Activated T-cell treated with anti-CD3 and anti-CD28 coated beads, Interleukin-2, amount 50 U/mL, for 24 hours (primary cell): ENCODE results near the gene STK25.
A peak's percentile ranks its signal among the peaks of the same experiment; 100 is the strongest.

Experiments used
- DNase-seq: peaks from one replicate; pipeline ENCODE4 v3.0.0-alpha.2; 2020
- H3K27ac Mint-ChIP-seq: 2 replicates; pipeline ENCODE4 v1.8.0; 2020; ENCODE audit warnings: mild to moderate bottlenecking, mixed read lengths
- H3K27me3 Mint-ChIP-seq: 2 replicates; pipeline ENCODE4 v1.8.0; 2020; ENCODE audit warnings: mixed read lengths
- H3K36me3 Mint-ChIP-seq: 2 replicates; pipeline ENCODE4 v1.8.0; 2020; ENCODE audit warnings: low read depth, mixed read lengths
- H3K4me1 Mint-ChIP-seq: 2 replicates; pipeline ENCODE4 v1.8.0; 2020; ENCODE audit warnings: low read depth, mixed read lengths
- H3K4me3 Mint-ChIP-seq: 2 replicates; pipeline ENCODE4 v1.8.0; 2020; ENCODE audit warnings: mild to moderate bottlenecking, moderate library complexity, mixed read lengths
- H3K9me3 Mint-ChIP-seq: 2 replicates; pipeline ENCODE4 v1.8.0; 2020; ENCODE audit warnings: mixed read lengths

STK25 gene

DNA sequence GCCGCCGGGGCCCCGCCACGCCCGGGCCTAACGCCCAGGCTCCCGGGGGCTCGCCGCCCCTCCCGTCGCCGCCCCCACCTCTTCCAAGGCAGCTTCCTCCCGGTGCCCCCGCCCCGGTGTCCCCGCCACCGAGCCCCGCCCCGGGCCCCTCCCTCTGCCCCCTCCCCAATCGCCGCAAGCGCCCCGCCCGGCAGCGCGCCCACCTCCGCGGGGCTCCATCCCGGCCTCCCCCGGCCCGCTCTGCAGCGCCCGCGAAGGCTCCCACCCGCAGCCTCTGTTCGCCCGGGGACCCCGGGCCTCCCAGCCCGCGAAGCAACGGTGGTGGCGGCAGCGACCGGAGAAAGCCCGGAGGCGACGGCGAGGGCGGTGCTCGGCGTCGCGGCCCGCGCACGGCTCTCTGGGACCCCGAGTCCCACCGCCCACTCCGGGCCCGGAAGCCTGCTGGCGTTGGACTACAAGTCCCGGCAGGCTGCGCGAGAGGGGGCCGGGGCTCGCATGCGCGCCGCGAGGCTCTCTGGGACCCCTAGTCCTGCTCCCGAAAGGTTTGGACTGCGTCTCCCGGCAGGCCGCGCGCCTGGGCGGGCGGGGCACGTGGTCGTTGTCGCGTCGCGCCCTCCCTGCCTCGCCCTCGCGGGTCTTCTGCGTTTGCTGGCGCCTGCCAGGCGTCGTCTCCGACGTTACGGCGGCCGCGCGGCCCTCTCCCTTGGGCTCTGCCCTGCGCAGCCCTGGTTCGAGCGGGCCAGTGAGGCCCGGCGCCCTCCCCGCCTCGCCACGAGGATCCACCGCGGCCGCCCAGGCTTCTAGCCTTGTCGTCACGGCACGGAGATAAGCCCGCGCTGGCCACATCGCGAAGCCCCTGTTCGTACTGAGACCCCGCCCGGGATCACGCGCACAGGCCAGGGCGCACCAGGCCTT lies at the start of gene STK25:
Gene STK25 (minus strand): TSS at position 345 of the 915 bp plus-strand sequence. CDS start 549 bp downstream, outside the sequence.
- H3K4me1 Mint-ChIP-seq, result peaks cover 29% of the 10 kb centered on the region
- peak within 1 kb of the TSS; percentile 81 for H3K27ac Mint-ChIP-seq
- H3K9me3 Mint-ChIP-seq, result peaks cover 3% of the 10 kb centered on the region
- peaks cover 24% of the 10 kb centered on the region for H3K36me3 Mint-ChIP-seq
- peak within 1 kb of the TSS; percentile 84 for H3K4me3 Mint-ChIP-seq
- peak; percentile 98 for DNase-seq
- H3K27me3 Mint-ChIP-seq, result no peaks in the 10 kb centered on the region

GRCh38 chr2:241556746-241557145 lies 48.4 kb upstream of the STK25 start:
- Mint-ChIP-seq H3K9me3 (peaks cover 15% of the 10 kb centered on the region), H3K27me3 (peaks cover 52% of the 10 kb centered on the region), H3K4me3 (no peak overlapping the region), H3K4me1 (peaks cover 10% of the 10 kb centered on the region), H3K27ac (no peak overlapping the region), H3K36me3 (no peaks in the 10 kb centered on the region)
- DNase-seq, result no peak

- Mint-ChIP-seq H3K27me3 (peaks cover 59% of the 10 kb centered on the region), H3K27ac (no peak overlapping the region), H3K36me3 (no peaks in the 10 kb centered on the region), H3K4me3 (no peak overlapping the region), H3K9me3 (peaks cover 15% of the 10 kb centered on the region), H3K4me1 (peaks cover 10% of the 10 kb centered on the region)
- no peak for DNase-seq
These were observed 47.3 kb upstream of the STK25 start for GRCh38 chr2:241555711-241556110.

DNA sequence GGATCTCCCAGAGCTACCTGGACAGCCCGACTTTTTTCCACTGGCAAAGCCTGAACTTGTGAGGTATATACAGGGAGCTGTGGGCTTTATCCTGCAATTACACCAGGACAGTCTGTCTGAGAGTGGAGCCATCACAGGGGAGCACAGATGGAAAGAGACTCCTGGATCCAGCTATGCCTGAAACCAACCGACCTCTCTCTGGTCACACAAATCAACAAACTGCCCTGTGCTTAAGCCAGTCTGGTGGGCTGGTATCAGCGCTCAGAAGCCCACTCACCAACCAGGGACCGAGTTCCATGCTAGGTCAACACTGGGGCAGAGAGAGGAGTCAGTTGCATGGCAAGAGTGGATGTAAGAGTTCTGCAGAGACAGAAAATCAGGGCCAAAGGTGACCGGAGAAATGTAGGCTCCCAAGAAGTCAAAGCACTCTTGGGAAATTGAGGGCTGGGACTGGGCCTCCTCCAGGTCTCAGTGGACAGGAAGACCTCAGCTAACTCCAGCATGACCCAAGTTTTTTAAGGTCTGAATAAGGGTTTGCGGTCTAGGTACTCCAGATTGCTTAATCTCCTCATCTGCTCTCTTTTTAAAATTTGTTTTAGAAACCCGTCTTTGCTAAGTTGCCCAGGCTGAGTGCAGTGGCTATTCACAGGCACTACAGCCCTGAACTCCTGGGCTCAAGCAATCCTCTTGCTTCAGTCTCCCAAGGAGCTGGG lies 46.4 kb upstream of the STK25 start:
- Mint-ChIP-seq H3K9me3 (peaks cover 15% of the 10 kb centered on the region), H3K27me3 (peaks cover 50% of the 10 kb centered on the region), H3K27ac (no peak overlapping the region), H3K4me3 (no peak overlapping the region), H3K36me3 (no peaks in the 10 kb centered on the region), H3K4me1 (peaks cover 7% of the 10 kb centered on the region)
- no peak for DNase-seq

DNA sequence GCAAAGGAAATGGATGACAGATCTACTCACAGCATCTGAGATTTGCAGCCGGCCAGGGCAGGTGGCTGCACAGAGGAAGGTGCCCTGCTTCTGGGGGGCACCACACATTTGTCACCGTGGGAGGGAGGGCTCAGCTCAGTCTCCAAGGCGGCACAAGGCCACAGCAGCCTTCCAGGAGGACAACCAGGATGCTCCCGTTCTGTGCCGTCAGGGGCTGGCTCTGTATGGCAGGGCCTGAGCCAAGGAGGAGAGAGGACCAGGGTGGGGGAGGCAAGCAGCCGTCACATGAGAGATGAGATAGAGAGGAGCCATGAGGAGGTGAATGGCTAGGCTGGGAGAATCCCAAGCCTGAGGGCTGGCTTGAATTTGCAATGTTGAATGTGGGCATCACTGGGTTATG lies 45.6 kb upstream of the STK25 start:
- Mint-ChIP-seq H3K27ac (no peak overlapping the region), H3K27me3 (peaks cover 54% of the 10 kb centered on the region), H3K4me3 (no peak overlapping the region), H3K36me3 (no peaks in the 10 kb centered on the region), H3K9me3 (peaks cover 15% of the 10 kb centered on the region), H3K4me1 (peaks cover 6% of the 10 kb centered on the region)
- DNase-seq, result no peak

- H3K36me3 Mint-ChIP-seq, result no peaks in the 10 kb centered on the region
- no peak overlapping the region for H3K27ac Mint-ChIP-seq
- peaks cover 15% of the 10 kb centered on the region for H3K9me3 Mint-ChIP-seq
- H3K4me1 Mint-ChIP-seq, result peaks cover 6% of the 10 kb centered on the region
- peaks cover 58% of the 10 kb centered on the region for H3K27me3 Mint-ChIP-seq
- H3K4me3 Mint-ChIP-seq, result no peak overlapping the region
- DNase-seq, result no peak
These were observed 45.1 kb upstream of the STK25 start for GRCh38 chr2:241553512-241553830.

- DNase-seq, result no peak
- Mint-ChIP-seq H3K27me3 (peaks cover 54% of the 10 kb centered on the region), H3K4me3 (no peak overlapping the region), H3K27ac (no peak overlapping the region), H3K4me1 (peaks cover 2% of the 10 kb centered on the region), H3K36me3 (no peaks in the 10 kb centered on the region), H3K9me3 (peaks cover 7% of the 10 kb centered on the region)
These were observed 43.8 kb upstream of the STK25 start for GRCh38 chr2:241551998-241552737.

DNA sequence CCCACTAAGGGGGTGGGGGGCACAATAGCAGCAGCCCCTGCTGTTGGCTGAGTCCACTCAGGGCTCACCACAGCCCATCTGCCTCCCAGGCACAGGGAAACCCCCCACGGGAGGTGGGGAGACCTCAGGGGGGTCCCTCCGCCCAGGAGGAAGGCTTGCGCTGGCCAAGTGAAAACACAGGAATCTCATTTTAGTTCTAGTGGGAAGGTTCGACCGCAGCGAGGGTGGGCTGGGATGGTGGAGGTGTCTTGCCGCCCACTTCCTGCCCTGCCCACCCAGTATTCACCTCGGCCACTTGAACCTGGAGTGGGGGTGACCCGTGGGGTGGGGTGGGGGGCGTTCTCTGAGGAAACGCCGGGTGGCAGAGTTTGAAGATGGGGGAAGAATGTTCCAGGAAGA lies 43.2 kb upstream of the STK25 start:
- Mint-ChIP-seq H3K4me3 (no peak overlapping the region), H3K36me3 (no peaks in the 10 kb centered on the region), H3K9me3 (peaks cover 2% of the 10 kb centered on the region), H3K27me3 (peaks cover 49% of the 10 kb centered on the region), H3K4me1 (peaks cover 2% of the 10 kb centered on the region), H3K27ac (no peak overlapping the region)
- no peak for DNase-seq

GRCh38 chr2:241550616-241551580 lies 42.5 kb upstream of the STK25 start:
- no peak for DNase-seq
- Mint-ChIP-seq H3K9me3 (peaks cover 2% of the 10 kb centered on the region), H3K27ac (no peak overlapping the region), H3K36me3 (no peaks in the 10 kb centered on the region), H3K27me3 (peaks cover 44% of the 10 kb centered on the region), H3K4me1 (peaks cover 2% of the 10 kb centered on the region), H3K4me3 (no peak overlapping the region)

GRCh38 chr2:241548451-241548835 lies 40.1 kb upstream of the STK25 start:
- Mint-ChIP-seq H3K36me3 (no peaks in the 10 kb centered on the region), H3K9me3 (no peaks in the 10 kb centered on the region), H3K4me3 (no peak overlapping the region), H3K27ac (no peak overlapping the region), H3K27me3 (peaks cover 38% of the 10 kb centered on the region), H3K4me1 (no peaks in the 10 kb centered on the region)
- no peak for DNase-seq

GRCh38 chr2:241547781-241548450 lies 39.5 kb upstream of the STK25 start:
- no peak overlapping the region for H3K4me3 Mint-ChIP-seq
- H3K27me3 Mint-ChIP-seq, result peaks cover 43% of the 10 kb centered on the region
- H3K36me3 Mint-ChIP-seq, result no peaks in the 10 kb centered on the region

GRCh38 chr2:241546771-241547498 lies 38.6 kb upstream of the STK25 start:
- Mint-ChIP-seq H3K9me3 (no peaks in the 10 kb centered on the region), H3K4me1 (no peaks in the 10 kb centered on the region), H3K27me3 (peaks cover 45% of the 10 kb centered on the region), H3K4me3 (no peak overlapping the region), H3K27ac (no peak overlapping the region), H3K36me3 (no peaks in the 10 kb centered on the region)
- no peak for DNase-seq

More at GRCh38 chr2:241547781-241548450, 39.5 kb upstream of the STK25 start:
- no peak overlapping the region for H3K27ac Mint-ChIP-seq
- H3K9me3 Mint-ChIP-seq, result no peaks in the 10 kb centered on the region
- no peak for DNase-seq
- H3K4me1 Mint-ChIP-seq, result no peaks in the 10 kb centered on the region
